Activated CD8-positive, alpha-beta memory T cell treated with anti-CD3 and anti-CD28 coated beads for 4 hours (primary cell): ENCODE data around the gene ABLIM3.

Source experiments
- DNase-seq, 2 donors: peaks; one replicate each; pipeline ENCODE4 v3.0.0-alpha.2; 2020; ENCODE audit warnings: low read depth in 2 of 2

Gene ABLIM3

DNA sequence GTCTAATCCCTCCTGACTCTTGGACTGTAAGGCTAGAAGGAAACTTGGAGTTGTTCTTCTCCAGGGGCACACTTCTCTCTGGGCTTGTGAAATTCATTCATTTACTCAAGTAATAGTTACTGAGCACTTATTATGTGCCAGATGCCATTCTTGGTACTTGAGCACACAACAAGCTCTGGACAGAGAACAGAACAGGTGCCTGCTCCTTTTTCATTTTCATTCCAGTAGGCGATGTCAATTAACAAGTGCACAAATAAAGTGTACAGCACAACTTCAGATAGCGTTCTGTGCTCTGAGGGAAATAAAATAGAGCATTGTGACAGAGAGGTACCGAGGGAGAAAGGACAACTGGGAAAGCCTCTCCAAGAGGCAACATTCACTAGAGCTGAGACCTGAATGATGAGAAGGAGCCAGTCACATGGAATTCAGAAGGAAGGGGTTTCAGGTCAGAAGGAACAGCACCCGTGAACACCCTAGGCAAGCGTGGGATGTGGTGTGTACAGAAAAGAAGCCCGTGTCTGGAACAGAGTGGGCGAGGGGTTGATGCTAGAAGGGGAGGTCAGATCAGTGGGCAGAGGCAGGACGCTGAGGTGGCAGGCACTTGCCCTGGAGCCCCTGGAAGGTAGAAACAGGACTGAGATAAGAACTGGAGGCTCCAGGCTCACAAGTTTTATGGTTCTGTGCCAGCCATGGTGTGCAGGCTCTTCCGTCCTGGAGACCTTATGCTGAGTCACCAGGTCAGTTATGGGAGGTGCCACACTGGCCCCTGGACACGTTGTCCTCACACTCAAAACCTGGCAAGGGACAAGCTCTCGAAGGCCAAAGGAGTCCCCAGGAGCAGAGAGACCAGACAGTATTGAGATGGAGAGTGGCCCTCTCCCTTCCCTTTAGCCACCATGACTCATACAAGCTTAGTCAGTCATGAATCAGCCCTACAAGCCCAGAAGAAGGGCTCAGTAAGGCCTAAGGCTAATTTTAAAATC lies 7.2 kb upstream of the ABLIM3 start:
- no peak for DNase-seq

GRCh38 chr5:149134778-149135500 lies 6.4 kb upstream of the ABLIM3 start:
- DNase-seq, result no peak

GRCh38 chr5:149135536-149136201 lies 5.6 kb upstream of the ABLIM3 start:
- DNase-seq, result no peak

GRCh38 chr5:149138182-149138923 lies 2.9 kb upstream of the ABLIM3 start:
- DNase-seq, result no peak

DNA sequence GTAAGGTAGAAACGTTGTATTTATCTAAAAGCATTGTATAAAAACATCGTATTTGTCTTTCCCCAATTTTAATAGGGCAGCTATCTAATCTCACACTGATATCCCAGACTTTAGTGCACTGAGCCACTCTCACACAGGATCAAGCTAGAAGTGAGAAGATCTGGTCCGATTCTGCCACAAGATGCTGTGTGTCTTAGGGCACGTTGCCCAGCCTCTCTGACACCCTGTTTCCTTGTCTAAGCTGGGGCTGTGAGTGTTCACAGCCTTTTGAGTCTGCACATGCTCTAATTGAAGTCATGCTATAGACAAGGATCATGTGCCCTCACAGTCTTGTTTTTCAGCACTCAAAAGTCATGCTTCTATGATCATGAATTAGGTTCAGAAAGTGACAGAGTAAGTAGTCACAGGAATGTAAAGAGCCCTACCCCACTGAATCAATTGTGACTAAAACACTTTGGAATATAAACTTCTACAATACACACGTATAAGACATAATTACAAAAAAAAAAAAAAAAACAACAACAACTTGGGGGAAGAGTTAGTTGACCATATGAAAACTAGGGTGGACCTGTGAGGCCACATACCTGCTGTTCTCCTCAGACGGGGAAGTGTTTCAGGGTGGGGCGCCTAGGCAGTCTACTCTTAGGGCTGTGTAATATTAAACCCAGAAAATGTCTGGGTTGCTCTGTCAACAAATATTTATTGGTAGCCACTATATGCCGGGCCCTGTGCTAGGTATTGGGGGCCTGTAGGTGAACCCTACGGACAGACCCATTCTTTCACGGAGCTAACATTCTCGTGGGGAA lies 893 bp upstream of the ABLIM3 start:
- DNase-seq, result no peak

DNA sequence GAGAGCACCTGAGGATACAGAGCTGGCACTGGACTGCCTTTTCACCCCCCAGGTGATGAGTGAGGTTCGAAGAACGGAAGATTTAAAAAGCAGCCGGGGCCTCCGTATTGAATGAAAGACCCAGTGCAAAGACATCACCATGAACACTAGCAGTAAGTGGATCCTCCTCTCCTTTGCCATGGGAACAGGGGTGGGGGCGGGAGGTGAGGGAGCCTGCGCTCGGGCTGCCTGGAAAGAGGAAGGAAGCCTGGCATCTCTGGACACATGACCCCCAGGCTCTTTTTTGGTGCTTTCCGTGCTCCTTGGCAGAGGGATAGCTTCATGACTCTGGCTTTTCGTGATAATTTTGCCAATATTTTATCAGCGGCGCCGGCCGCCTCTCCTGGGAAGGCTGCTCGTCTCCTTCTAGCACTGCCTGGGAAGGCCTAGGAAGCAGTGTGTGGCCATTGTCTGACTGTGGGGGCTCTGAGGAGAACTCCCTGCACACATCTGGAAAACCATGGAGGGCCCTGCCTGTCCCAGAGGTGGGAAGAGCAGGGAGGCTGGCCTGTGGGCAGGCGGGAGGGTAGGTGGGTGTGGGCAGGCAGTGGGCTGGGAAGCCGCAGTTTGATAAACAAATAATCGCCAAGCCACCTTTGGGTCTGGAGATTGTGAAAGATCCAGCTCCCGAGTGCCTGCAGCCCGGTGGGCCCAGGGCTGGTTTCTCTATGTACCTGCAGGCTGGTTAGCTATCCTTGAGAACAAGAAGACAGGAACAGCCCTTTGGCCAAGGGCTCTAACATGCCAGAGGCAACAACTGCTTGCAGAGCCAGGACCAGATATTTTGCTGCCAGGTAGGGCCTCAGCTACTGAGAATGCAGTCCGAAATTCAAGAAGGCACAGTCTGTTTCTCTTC lies 911 bp downstream of the ABLIM3 start:
- DNase-seq, result no peak

DNA sequence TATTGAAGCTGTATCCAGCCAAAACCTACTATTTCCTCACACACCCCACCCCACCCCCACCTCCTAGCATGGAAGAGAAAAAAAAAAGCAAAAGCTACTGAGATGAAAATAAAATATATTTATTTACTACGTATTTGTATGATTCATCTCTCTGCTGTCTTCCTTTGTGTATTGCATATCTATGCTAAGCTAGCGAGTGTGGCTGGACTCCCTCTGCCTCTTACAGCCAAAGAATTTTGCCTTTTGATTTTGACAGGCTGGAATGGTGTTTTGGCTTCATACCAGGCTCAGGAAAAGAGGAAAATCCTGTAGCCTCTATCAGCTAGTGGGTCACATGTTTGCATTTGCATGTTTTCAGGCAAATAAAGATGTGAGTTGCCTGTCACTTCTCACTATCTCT lies 2.2 kb downstream of the ABLIM3 start:
- DNase-seq, result no peak

DNA sequence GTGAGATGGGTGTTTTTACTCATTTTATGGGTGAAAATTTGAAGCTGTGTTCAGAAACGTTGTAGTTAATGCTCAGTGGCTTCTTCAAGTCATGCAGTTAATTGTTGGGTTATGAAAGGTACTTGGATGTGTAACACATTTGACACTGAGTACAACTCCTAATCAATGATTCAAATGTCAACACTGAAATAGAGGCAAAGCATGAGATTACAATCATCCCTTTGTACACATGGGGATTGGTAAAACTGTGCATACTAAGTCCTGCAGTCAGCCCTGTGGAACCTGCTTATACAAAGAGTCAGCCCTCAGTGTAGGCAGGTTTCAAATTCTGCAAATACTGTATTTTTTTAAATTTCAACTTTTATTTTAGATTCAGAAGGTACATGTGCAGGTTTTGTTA lies 3.3 kb downstream of the ABLIM3 start:
- DNase-seq, result no peak

DNA sequence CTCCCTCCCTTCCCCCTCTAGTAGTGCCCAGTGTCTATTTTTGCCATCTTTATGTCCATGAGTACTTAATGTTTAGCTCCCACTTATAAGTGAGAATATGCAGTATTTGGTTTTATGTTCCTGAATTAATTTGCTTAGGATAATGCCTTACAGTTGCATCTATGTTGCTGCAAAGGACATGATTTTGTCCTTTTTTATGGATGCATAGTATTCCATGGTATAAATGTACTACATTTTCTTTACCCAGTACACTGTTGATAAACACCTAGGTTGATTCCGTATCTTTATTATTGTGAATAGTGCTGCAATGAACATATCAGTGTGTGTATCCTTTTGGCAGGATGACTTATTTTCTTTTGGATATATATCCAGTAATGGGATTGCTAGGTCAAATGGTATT lies 3.8 kb downstream of the ABLIM3 start:
- no peak for DNase-seq

GRCh38 chr5:149147676-149148075 lies 6.4 kb downstream of the ABLIM3 start:
- no peak for DNase-seq

- DNase-seq, result no peak
Measured at GRCh38 chr5:149149942-149150341, 8.6 kb downstream of the ABLIM3 start.

DNA sequence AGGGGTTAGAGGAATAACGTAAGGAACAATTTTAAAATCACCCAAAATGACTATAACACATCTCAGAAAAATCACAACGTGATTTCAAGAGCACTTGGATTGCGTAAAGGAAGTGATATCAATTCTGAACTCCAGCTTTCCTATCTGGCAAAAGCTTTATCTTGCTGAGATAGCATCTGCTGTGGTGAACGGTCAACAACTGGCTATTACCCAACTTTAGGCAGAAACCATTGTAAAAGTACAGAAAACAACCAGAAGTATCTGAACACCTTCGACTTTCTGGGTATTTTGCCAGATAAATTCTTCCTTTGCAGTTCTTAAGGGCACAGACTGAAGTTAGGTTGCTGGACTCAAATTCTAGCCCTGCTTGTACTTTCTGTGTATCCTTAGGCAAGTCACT lies 9.2 kb downstream of the ABLIM3 start:
- no peak for DNase-seq

- no peak for DNase-seq
Measured at GRCh38 chr5:149151717-149152116, 10.4 kb downstream of the ABLIM3 start.

DNA sequence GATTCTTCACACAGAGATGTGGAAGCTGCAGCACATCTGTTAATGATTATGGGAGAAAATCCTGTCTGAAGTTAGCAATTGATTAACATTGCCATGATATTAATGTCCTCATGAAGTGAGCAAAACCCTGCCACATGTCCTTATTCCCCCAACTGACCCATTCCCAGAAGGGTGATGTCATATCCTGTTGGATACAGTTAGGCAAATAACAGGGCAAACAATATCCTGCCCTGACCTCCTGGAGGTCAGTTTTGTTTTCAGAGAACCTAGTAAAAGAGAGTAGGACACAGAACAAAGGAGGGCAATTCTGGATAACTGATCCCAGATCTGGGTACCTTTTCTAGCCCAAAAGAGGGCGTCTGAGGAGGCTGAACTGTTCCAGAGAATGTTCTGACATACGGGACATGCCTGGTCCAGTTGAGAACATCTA lies 11.0 kb downstream of the ABLIM3 start:
- no peak for DNase-seq

DNA sequence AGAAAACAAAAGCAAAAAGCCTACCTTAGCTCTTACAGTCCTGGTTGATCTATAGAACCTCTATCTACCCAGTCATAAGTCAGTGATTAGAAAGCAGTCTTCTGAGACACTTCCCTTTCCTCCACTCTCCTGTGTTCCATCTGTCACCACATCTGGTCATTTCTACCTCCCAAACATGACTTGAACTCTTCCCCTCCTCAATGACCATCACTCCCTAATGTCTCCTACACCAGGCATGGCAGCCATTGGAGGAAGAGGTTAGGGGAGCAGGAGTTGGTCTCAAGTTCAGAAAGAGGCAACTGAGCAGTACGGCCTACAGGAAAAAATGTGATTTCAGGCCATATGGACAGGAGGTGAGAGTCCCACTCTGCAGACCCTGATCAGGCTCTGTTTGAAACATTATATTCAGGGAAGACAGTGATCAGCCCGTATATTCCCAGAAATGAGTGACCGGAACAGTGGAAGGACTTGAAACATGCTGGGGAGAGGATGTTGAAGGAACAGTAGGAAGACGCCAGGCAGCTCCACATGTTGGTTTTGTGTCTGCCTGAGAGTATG lies 12.0 kb downstream of the ABLIM3 start:
- DNase-seq, result no peak

DNA sequence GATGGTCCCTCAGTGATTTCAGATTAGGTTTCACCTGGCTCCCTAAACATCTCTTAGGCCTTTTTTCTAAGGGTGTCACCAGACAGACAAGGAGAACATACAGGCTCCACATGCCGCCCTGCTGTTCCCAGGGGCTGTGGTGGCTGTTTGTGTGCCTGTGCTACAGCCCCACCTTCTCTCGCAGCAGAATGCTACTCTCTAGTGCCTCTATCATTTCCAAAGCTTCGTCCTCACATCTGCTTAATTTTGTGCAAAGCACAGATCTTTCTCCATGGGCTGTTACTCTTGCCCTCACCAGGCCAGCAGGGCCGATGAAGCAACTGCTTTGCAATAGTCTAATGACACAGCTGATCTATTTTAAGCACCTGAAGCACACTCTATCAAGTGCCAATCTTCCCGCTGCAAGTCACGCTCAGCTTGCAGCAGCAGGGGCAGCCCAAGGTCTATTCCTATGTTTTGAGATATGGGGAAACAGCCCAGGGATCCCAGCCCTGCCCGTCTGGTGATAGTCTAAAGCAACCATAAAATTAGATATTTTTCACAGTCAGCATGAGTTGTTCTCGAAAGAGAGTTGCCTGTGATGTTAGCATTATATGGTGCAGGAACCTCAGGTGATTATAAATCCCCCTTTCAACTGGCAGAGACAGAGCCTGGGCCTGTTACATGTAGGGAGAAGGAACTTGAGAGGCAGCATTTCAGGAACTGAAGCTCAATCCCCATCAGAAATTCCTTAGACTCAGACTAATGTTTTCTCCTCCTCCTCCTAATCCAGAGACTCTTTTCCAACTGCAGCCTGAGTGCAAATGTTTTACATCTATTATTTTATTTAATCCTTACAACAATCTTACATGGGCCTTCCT lies 12.7 kb downstream of the ABLIM3 start:
- no peak for DNase-seq

- no peak for DNase-seq
Measured at GRCh38 chr5:149154650-149155049, 13.4 kb downstream of the ABLIM3 start.

GRCh38 chr5:149156435-149157083 lies 15.3 kb downstream of the ABLIM3 start:
- DNase-seq, result no peak
